OCI-LY7 (cell line): Measurements from ENCODE around the gene ARHGEF16. TPM values are rescaled to one million over a fixed set of nuclear protein-coding genes. Genes with fewer than 3 reads are reported as not detected.

Source experiments
- BruUV-seq: library from RNA; stranded (reverse); fragments of 400-500 nt; replicated peaks from 2 replicates; lab custom pipeline; 2021; lab: Mats Ljungman, UMichigan
- CTCF ChIA-PET: fragments of 300-600 bp; sonication (Branson Sonifier 250); formaldehyde crosslinking; loops from one replicate; lab custom pipeline; 2022; ENCODE audit warnings: antibody characterized with exemption; ENCODE audit not compliant: unreplicated experiment; lab: Charles Lee
- POLR2A ChIA-PET: fragments of 300-600 bp; sonication (Branson Sonifier 250); formaldehyde crosslinking; loops from one replicate; lab custom pipeline; 2022; ENCODE audit warnings: antibody characterized with exemption; lab: Charles Lee
- DNase-seq: peaks from one replicate; pipeline ENCODE4 v3.0.0-alpha.2; 2015; ENCODE audit warnings: low spot score
- H2AFZ ChIP-seq: fragments of 200-600 bp; sonication (generic), shearing (Covaris generic); 2 replicates; pipeline ENCODE4 v1.6.1; 2014; ENCODE audit warnings: mild to moderate bottlenecking, antibody characterized with exemption, low read length, moderate library complexity
- H3K27ac ChIP-seq: fragments of 200-600 bp; sonication (generic); 2 replicates; pipeline ENCODE4 v1.5.1; 2014; ENCODE audit warnings: mixed run types, low read depth, mild to moderate bottlenecking, moderate library complexity, low read length, inconsistent platforms; ENCODE audit not compliant: poor library complexity, severe bottlenecking
- H3K36me3 ChIP-seq: fragments of 200-600 bp; sonication (generic); 2 replicates; pipeline ENCODE4 v1.6.1; 2014; ENCODE audit warnings: mild to moderate bottlenecking, antibody characterized with exemption, low read length, moderate library complexity, mixed read lengths; ENCODE audit not compliant: insufficient read depth
- H3K4me1 ChIP-seq: fragments of 200-600 bp; sonication (generic); 2 replicates; pipeline ENCODE4 v1.5.1; 2014; ENCODE audit warnings: mild to moderate bottlenecking, low read length; ENCODE audit not compliant: insufficient read depth, poor library complexity, severe bottlenecking
- H3K4me2 ChIP-seq: fragments of 200-600 bp; sonication (generic); 2 replicates; pipeline ENCODE4 v1.6.1; 2014; ENCODE audit warnings: mild to moderate bottlenecking, low read length
- H3K4me3 ChIP-seq: fragments of 200-600 bp; sonication (generic); 2 replicates; pipeline ENCODE4 v1.5.1; 2014; ENCODE audit warnings: mild to moderate bottlenecking, low read depth, low read length; ENCODE audit not compliant: poor library complexity, severe bottlenecking
- H3K79me2 ChIP-seq: fragments of 200-600 bp; sonication (generic); 2 replicates; pipeline ENCODE4 v1.6.1; 2016; ENCODE audit warnings: low read depth, mild to moderate bottlenecking, low read length, moderate library complexity, mixed read lengths; ENCODE audit not compliant: insufficient read depth
- H3K9me2 ChIP-seq: fragments of 200-600 bp; sonication (generic); 2 replicates; pipeline ENCODE4 v1.6.1; 2016; ENCODE audit warnings: mild to moderate bottlenecking, low read length, mixed read lengths; ENCODE audit not compliant: insufficient read depth
- H3K9me3 ChIP-seq: fragments of 200-600 bp; sonication (generic); 2 replicates; pipeline ENCODE4 v1.6.1; 2014; ENCODE audit warnings: mild to moderate bottlenecking, mixed run types, low read length, mixed read lengths
- H4K20me1 ChIP-seq: fragments of 200-600 bp; sonication (generic); 2 replicates; pipeline ENCODE4 v1.6.1; 2014; ENCODE audit warnings: mild to moderate bottlenecking, antibody characterized with exemption, low read length, moderate library complexity, mixed read lengths; ENCODE audit not compliant: insufficient read depth
- EZH2phosphoT487 ChIP-seq: fragments of 200-600 bp; sonication (generic); IDR thresholded peaks from 2 replicates; pipeline ENCODE4 v1.6.1; 2018; ENCODE audit warnings: low read depth, borderline replicate concordance, mild to moderate bottlenecking, mixed run types, antibody characterized with exemption, low read length, moderate library complexity, mixed read lengths
- intact Hi-C: fragments of 100-400 bp; cut with micrococcal nuclease; formaldehyde crosslinking; loops from one replicate; pipeline ENCODE4 v1.10.0; 2022; ENCODE audit not compliant: unreplicated experiment
- total RNA-seq, 2 experiments: library from RNA; depleted of rRNA in 1 of 2; stranded (reverse); fragments of >200 nt in 1 of 2; shearing (Covaris generic) in 1 of 2; gene quantifications; 2 replicates each; pipeline ENCODE4 v1.2.3, GENCODE V29; 2014 to 2022
- TF ChIP-seq, protein P1 (sequence below): fragments of 200-600 bp; sonication (generic); conservative IDR thresholded peaks from 2 replicates; pipeline ENCODE4 v1.5.1; 2014; ENCODE audit warnings: mild to moderate bottlenecking, antibody characterized with exemption, low read length, moderate library complexity, mixed read lengths

The ARHGEF16 gene
- total RNA-seq, 2 experiments from 2014 or later = not detected

DNA sequence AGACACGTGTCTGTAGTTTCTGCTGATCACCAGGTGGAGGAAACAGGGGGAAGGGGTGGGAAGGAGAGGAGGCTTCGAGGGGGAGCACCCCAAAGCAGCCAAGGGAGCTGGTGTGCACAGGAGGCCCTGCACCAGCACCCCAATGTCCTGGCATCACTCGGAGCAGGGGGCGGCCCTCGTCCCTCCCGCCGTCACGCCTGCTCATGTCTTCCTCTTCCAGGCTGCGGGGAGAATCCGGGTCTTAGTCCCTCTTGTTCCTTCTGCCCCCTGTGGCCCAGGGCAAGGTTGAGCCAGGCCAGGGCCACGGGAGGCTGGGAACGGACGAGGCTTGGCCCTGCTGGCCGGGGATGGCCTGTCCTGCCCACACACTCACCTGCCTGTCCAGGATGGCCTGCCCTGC lies 21.4 kb upstream of the ARHGEF16 start:
- Histone ChIP-seq H3K4me1 (no peaks in the 10 kb centered on the region), H4K20me1 (no peaks in the 10 kb centered on the region), H3K4me3 (no peak overlapping the region), H3K9me2 (no peaks in the 10 kb centered on the region), H3K79me2 (no peaks in the 10 kb centered on the region), H3K9me3 (no peaks in the 10 kb centered on the region), H3K27ac (no peak overlapping the region), H2AFZ (no peak overlapping the region), H3K36me3 (no peaks in the 10 kb centered on the region), H3K4me2 (no peak overlapping the region)
- BruUV-seq = no TSS peak
- CTCF ChIA-PET = no interaction called here
- POLR2A ChIA-PET = no interaction called here
- intact Hi-C loops = no loop called here
- TF ChIP-seq, protein P1, sequence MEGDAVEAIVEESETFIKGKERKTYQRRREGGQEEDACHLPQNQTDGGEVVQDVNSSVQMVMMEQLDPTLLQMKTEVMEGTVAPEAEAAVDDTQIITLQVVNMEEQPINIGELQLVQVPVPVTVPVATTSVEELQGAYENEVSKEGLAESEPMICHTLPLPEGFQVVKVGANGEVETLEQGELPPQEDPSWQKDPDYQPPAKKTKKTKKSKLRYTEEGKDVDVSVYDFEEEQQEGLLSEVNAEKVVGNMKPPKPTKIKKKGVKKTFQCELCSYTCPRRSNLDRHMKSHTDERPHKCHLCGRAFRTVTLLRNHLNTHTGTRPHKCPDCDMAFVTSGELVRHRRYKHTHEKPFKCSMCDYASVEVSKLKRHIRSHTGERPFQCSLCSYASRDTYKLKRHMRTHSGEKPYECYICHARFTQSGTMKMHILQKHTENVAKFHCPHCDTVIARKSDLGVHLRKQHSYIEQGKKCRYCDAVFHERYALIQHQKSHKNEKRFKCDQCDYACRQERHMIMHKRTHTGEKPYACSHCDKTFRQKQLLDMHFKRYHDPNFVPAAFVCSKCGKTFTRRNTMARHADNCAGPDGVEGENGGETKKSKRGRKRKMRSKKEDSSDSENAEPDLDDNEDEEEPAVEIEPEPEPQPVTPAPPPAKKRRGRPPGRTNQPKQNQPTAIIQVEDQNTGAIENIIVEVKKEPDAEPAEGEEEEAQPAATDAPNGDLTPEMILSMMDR = no peak
- no peak for TF ChIP-seq EZH2phosphoT487
- no peak for DNase-seq

DNA sequence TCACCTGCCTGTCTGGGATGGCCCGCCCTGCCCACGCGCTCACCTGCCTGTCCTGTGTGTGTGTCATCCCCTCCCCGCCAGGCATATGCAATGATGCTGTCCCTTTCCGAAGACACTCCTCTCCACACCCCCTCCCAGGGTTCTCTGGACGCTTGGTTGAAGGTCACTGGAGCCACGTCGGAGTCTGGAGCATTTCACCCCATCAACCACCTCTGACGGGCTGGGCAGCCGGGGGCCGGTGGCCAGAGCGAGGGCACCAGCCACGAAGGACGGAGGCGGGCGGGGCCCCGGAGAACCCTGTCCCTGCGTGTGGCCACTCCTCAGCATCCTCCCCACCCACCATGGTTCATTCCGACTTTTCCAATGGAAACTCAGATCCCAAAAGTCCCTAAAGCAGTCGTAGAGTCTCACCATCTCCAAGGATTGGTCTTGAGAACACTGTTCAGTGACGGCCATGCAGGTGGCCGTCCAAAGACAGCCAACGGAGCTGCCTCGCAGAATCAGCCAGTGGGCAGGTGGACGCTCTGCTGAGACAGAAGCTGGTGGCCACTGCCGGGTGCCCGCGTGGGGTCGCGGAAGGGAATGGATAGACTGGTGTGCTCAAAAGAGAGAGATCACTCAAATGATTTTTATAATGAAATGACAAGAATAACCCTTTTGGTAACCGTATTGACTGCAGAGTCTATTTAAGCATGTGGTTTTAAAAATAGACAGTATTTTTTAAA lies 20.7 kb upstream of the ARHGEF16 start:
- Histone ChIP-seq H3K36me3 (no peaks in the 10 kb centered on the region), H3K9me2 (no peaks in the 10 kb centered on the region), H3K4me3 (no peak overlapping the region), H3K79me2 (no peaks in the 10 kb centered on the region), H3K9me3 (no peaks in the 10 kb centered on the region), H2AFZ (no peak overlapping the region), H3K27ac (no peak overlapping the region), H3K4me2 (no peak overlapping the region), H4K20me1 (no peaks in the 10 kb centered on the region), H3K4me1 (no peaks in the 10 kb centered on the region)
- no peak for TF ChIP-seq EZH2phosphoT487
- TF ChIP-seq, protein P1 = no peak
- intact Hi-C loops = no loop called here
- DNase-seq = no peak
- no TSS peak for BruUV-seq
- CTCF ChIA-PET = no interaction called here
- POLR2A ChIA-PET = no interaction called here

- no peaks in the 10 kb centered on the region for H3K9me2 ChIP-seq
- CTCF ChIA-PET = no interaction called here
- intact Hi-C loops = no loop called here
- BruUV-seq = no TSS peak
- H4K20me1 ChIP-seq = no peaks in the 10 kb centered on the region
- POLR2A ChIA-PET = no interaction called here
- H3K9me3 ChIP-seq = no peaks in the 10 kb centered on the region
- no peak overlapping the region for H2AFZ ChIP-seq
- H3K27ac ChIP-seq = no peak overlapping the region
- TF ChIP-seq, protein P1 = no peak
- TF ChIP-seq EZH2phosphoT487 = no peak
- DNase-seq = no peak
- no peak overlapping the region for H3K4me3 ChIP-seq
- H3K36me3 ChIP-seq = no peaks in the 10 kb centered on the region
- no peaks in the 10 kb centered on the region for H3K4me1 ChIP-seq
- no peak overlapping the region for H3K4me2 ChIP-seq
- no peaks in the 10 kb centered on the region for H3K79me2 ChIP-seq
Measured at GRCh38 chr1:3434406-3435110, 19.9 kb upstream of the ARHGEF16 start.
